ENCODE results near the gene MEGF6. TPM values are rescaled to one million over a fixed set of nuclear protein-coding genes. Genes with fewer than 3 reads are reported as not detected.

MEGF6 gene
- total and polyA plus RNA-seq, 11 donors, result 1.9 to 16.2 (median 5.1) TPM

DNA sequence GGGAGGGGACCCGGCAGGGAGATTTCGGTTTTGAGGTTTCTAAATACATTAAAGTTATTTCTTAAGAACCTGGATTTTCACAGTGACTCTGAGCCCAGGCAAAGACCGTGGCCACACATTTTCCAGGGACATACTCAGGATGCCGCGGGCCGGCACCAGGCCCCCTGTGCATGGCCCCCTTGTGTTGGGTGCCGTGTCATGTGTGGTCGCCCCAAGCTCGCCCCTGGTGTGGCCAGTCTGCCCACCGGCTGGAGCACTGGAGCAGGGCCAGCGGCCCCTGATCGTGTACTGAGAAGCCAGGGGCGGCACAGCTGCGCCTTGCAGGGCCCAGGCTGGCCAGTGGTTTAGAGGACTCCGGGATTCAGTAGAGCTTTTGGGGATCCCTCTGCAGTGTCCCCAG is 130.3 kb downstream of the MEGF6 start:
- no peak for ATAC-seq
- no peak for TF ChIP-seq POLR2A (IDR thresholded peaks at IDR 0.05)
- no peak for TF ChIP-seq CTCF (IDR thresholded peaks at IDR 0.05)

DNA sequence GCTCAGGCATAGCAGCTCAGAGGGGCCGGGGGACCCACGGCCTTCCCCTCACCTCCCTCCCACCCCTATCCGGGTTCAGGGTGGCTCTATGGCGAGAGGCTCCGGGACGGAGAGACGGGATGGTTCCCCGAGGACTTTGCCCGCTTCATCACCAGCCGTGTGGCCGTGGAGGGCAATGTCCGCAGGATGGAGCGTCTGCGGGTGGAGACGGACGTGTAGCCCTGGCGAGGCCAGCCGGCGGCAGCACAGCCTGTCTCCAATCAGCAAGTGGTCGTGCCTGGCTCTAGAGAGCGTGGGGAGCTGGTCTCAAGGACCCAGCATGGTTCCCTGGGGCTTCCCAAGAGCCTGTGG is 131.0 kb downstream of the MEGF6 start:
- Histone ChIP-seq H3K27ac (no peak overlapping the region), H3K36me3 (no peaks in the 10 kb centered on the region), H3K27me3 (no peaks in the 10 kb centered on the region), H3K9me3 (no peaks in the 10 kb centered on the region), H3K4me3 (no peak overlapping the region), H3K4me1 (peaks cover 0 to 3% (median 0%) of the 10 kb centered on the region in 12 donors)
- intact Hi-C loops (cut with DNase I), result loop anchor here in 1 of 10 donors (2.0 kb wide), 1 partner anchor 28 kb away; no protein-coding TSS in a partner anchor
- TF ChIP-seq POLR2A (IDR thresholded peaks at IDR 0.05) (no peak), CTCF (IDR thresholded peaks at IDR 0.05) (no peak)
- 77 to 85% (median 81%) methylated on average over 9 to 21 of the region's 21 CpGs for WGBS, 4 donors
- no peak for DNase-seq
- ATAC-seq, result no peak

More for the DNA sequence above, 130.3 kb downstream of the MEGF6 start:
- no peaks in the 10 kb centered on the region for H3K36me3 ChIP-seq
- H3K9me3 ChIP-seq, result no peaks in the 10 kb centered on the region
- no peak for DNase-seq
- H3K27ac ChIP-seq, result no peak overlapping the region
- no peaks in the 10 kb centered on the region for H3K27me3 ChIP-seq
- H3K4me3 ChIP-seq, result no peak overlapping the region
- intact Hi-C loops (cut with DNase I), result loop anchor here in 1 of 10 donors (2.0 kb wide), 1 partner anchor 28 kb away; no protein-coding TSS in a partner anchor
- peaks cover 0 to 3% (median 0%) of the 10 kb centered on the region in 12 donors for H3K4me1 ChIP-seq
- WGBS, 4 donors, result 70 to 89% (median 77%) methylated on average over 8 to 15 of the region's 15 CpGs

DNA sequence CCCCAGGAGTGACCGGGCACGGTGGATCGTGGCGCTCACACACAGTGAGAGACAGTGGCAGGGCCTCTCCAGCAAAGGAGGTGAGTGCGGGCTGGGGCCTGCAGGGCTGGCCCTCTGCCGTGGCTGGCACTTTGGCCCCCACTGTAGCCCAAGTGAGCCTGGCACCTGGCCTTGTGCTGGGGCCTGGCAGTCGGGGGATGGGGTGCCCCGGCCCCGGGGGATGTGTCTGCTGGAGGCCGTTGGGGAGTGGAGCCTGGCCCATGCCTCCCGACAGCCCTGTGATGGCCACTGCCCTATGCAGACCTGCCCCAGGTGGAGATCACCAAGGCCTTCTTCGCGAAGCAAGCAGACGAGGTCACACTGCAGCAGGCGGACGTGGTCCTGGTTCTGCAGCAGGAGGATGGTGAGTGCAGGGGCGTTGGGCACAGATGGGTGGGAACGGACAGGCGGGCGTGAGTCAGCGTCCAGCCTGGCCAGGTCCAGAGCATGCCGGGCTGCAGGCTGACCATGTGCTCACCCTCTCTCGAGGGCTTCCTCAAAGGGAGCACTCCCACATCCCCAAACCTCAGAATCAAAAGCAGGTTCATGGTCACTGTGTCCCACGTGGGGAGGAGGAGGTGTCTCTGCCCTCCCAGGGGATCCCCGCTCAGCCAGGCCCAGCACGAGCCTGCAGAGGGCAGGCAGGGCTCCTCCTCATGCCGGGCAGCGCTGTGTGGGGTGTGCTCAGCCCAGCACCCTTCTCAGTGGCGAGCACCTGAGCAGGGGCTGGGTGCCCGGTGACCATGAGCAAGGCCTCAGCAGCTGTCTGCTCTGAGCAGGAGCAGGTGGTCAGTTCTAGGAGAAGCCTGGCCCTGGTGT is 131.6 kb downstream of the MEGF6 start:
- no peaks in the 10 kb centered on the region for H3K36me3 ChIP-seq
- H3K9me3 ChIP-seq, result no peaks in the 10 kb centered on the region
- TF ChIP-seq POLR2A (IDR thresholded peaks at IDR 0.05) (no peak), CTCF (IDR thresholded peaks at IDR 0.05) (no peak)

GRCh38 chr1:3478187-3478586 is 133.1 kb downstream of the MEGF6 start:
- ATAC-seq, result no peak
- Histone ChIP-seq H3K36me3 (no peaks in the 10 kb centered on the region), H3K27me3 (no peaks in the 10 kb centered on the region), H3K4me1 (no peaks in the 10 kb centered on the region), H3K9me3 (no peaks in the 10 kb centered on the region), H3K4me3 (no peak overlapping the region), H3K27ac (no peak overlapping the region)
- intact Hi-C loops (cut with DNase I), result no loop called here
- WGBS, 4 donors, result 75 to 88% (median 79%) methylated on average over 16 to 24 of the region's 24 CpGs
- TF ChIP-seq CTCF (IDR thresholded peaks at IDR 0.05) (no peak), POLR2A (IDR thresholded peaks at IDR 0.05) (no peak)
- DNase-seq, result no peak

More for the DNA sequence above, 131.6 kb downstream of the MEGF6 start:
- no peaks in the 10 kb centered on the region for H3K27me3 ChIP-seq
- no peak overlapping the region for H3K4me3 ChIP-seq
- DNase-seq (no peak), ATAC-seq (no peak)
- 78 to 81% (median 80%) methylated on average over 20 to 30 of the region's 30 CpGs for WGBS, 4 donors
- H3K27ac ChIP-seq, result no peak overlapping the region
- intact Hi-C loops (cut with DNase I), result loop anchor here in 1 of 10 donors (2.0 kb wide), 1 partner anchor 27 kb away; no protein-coding TSS in a partner anchor
- peaks cover 0 to 3% (median 0%) of the 10 kb centered on the region in 12 donors for H3K4me1 ChIP-seq

Data from heart left ventricle (tissue), 16 donors.